Measurements from ENCODE around the gene TLCD1. TPM values are rescaled to one million over a fixed set of nuclear protein-coding genes. Genes with fewer than 3 reads are reported as not detected.

TLCD1 gene
- total RNA-seq, 2 donors from 2014 or later: 5.7 to 20.4 TPM

GRCh38 chr17:28720247-28720996, 5.6 kb downstream of the TLCD1 start:
- Histone ChIP-seq H3K27ac (peak overlapping the region; percentile 71), H3K27me3 (peaks cover 11% of the 10 kb centered on the region), H3K9me3 (no peaks in the 10 kb centered on the region), H3K4me1 (peaks cover 18% of the 10 kb centered on the region), H3K9ac (ENCODE audit: low read depth in 2 of 2, low read length in 2 of 2) (peak overlapping the region; percentile 83 to 99), H3K4me3 (peak overlapping the region; percentile 70), H3K36me3 (peaks cover 12% of the 10 kb centered on the region)
- no peak for DNase-seq
- intact Hi-C loops (cut with DNase I): loop anchor here (10.0 kb wide), 1 partner anchor 76 kb away; the partner anchor contains the start of gene BLTP2
- no peak for TF ChIP-seq CTCF (IDR thresholded peaks at IDR 0.05)

DNA sequence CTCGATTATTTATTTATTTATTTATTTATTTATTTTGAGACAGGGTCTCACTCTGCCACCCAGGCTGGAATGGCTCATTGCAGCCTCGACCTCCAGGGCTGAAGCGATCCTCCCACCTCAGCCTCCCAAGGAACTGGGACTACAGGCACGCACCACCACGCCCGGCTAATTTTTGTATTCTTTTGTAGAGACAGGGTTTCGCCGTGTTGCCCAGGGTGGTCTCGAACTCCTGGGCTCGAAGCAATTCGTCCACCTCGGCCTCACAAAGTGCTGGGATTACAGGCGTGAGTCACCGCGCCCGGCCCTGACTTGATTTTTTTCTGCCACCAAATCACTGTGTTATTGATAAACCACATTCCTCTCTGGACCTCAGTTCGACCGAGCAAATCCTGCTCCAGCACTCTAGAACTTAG, 7.0 kb downstream of the TLCD1 start:
- intact Hi-C loops (cut with DNase I): no loop called here
- Histone ChIP-seq H3K4me1 (peaks cover 13% of the 10 kb centered on the region), H3K4me3 (peak overlapping the region; percentile 70), H3K36me3 (peaks cover 12% of the 10 kb centered on the region), H3K27me3 (peaks cover 11% of the 10 kb centered on the region), H3K27ac (peak overlapping the region; percentile 71), H3K9ac (ENCODE audit: low read depth in 2 of 2, low read length in 2 of 2) (peak overlapping the region; percentile 32 to 99), H3K9me3 (no peaks in the 10 kb centered on the region)
- DNase-seq: no peak
- TF ChIP-seq CTCF (IDR thresholded peaks at IDR 0.05): no peak

GRCh38 chr17:28718333-28719020, 7.6 kb downstream of the TLCD1 start:
- intact Hi-C loops (cut with DNase I): no loop called here
- Histone ChIP-seq H3K4me3 (peak overlapping the region; percentile 70), H3K27me3 (peaks cover 11% of the 10 kb centered on the region), H3K9me3 (no peaks in the 10 kb centered on the region), H3K27ac (peak overlapping the region; percentile 71), H3K36me3 (peaks cover 12% of the 10 kb centered on the region), H3K9ac (ENCODE audit: low read depth in 2 of 2, low read length in 2 of 2) (peak overlapping the region; percentile 30 to 73), H3K4me1 (peaks cover 13% of the 10 kb centered on the region)
- no peak for DNase-seq
- TF ChIP-seq CTCF (IDR thresholded peaks at IDR 0.05): no peak

- DNase-seq: peak; percentile 50
- H3K4me1 ChIP-seq: peaks cover 13% of the 10 kb centered on the region
- peaks cover 11% of the 10 kb centered on the region for H3K27me3 ChIP-seq
Measured at GRCh38 chr17:28717578-28718332, 8.3 kb downstream of the TLCD1 start, which contains the start of gene RAB34. RAB34 (minus strand) TSS chr17:28717868; CDS start chr17:28717266, 602 bp downstream.

More at GRCh38 chr17:28717578-28718332, 8.3 kb downstream of the TLCD1 start, which contains the start of gene RAB34:
- no peak for TF ChIP-seq CTCF (IDR thresholded peaks at IDR 0.05)
- Histone ChIP-seq H3K9ac (ENCODE audit: low read depth in 2 of 2, low read length in 2 of 2) (peak within 1 kb of the TSS; percentile 63 to 73), H3K27ac (peak within 1 kb of the TSS; percentile 71), H3K4me3 (peak within 1 kb of the TSS; percentile 44), H3K36me3 (peaks cover 10% of the 10 kb centered on the region), H3K9me3 (no peaks in the 10 kb centered on the region)
- intact Hi-C loops (cut with DNase I): no loop called here
